ENCODE measurements around the gene INSIG1. TPM values are rescaled to one million over a fixed set of nuclear protein-coding genes. Genes with fewer than 3 reads are reported as not detected.

Gene INSIG1
- total RNA-seq, 4 donors from 2014 or later = 28.7 to 65.5 (median 45.0) TPM

DNA sequence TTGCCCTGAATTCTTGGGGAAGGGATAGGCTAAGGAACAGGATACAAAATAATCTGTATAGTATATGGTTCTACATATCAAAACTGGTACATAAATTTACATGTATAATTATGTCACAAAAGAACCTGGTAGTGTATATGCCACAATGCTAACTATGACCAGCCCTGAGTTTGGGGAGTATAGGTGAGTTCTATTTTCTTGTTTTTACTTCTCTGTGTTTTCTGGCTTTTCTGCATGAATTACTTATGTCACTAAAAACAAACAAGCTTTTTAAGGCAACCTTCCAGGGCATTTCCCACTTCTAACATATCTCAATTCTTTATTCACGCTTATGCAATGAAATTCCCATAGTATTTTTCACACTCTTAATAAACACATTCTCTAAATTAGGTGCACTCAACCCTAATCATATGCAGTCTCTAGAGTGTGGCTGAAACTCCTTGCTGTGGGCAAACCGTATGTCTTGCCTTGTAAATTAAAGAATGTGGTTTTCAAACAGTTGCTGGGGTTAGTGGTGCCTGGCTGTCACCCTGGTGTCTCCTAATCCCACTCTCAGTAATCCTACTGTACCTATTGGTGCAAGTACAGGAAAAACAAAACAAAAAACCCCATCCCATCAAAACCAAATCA is 14.0 kb upstream of the INSIG1 start:
- TF ChIP-seq POLR2A (IDR thresholded peaks at IDR 0.05) (no peak), POLR2AphosphoS5 (IDR thresholded peaks at IDR 0.05) (no peak), EP300 (IDR thresholded peaks at IDR 0.05; ENCODE audit: low read depth) (no peak), CTCF (IDR thresholded peaks at IDR 0.05) (no peak)
- in situ Hi-C loops (cut with MboI; ENCODE audit: low pct_ligation_motif_present in 1 of 4, low pct_unique_long_range_greater_than_20kb in 1 of 4, low sequenced_read_pairs in 3 of 4) (no loop called here), intact Hi-C loops (cut with DNase I; ENCODE audit: low total_unique reads) (no loop called here)
- Histone ChIP-seq H3K27me3 (peaks cover 29% of the 10 kb centered on the region), H3K4me1 (no peaks in the 10 kb centered on the region), H3K27ac (no peak overlapping the region), H3K4me3 (no peak overlapping the region), H3K36me3 (no peaks in the 10 kb centered on the region), H3K9me3 (no peaks in the 10 kb centered on the region)
- DNase-seq = no peak
- 50 to 51% methylated on average over 2 of the region's 2 CpGs for WGBS, 2 donors (ENCODE audit: low coverage in 1 of 2)

DNA sequence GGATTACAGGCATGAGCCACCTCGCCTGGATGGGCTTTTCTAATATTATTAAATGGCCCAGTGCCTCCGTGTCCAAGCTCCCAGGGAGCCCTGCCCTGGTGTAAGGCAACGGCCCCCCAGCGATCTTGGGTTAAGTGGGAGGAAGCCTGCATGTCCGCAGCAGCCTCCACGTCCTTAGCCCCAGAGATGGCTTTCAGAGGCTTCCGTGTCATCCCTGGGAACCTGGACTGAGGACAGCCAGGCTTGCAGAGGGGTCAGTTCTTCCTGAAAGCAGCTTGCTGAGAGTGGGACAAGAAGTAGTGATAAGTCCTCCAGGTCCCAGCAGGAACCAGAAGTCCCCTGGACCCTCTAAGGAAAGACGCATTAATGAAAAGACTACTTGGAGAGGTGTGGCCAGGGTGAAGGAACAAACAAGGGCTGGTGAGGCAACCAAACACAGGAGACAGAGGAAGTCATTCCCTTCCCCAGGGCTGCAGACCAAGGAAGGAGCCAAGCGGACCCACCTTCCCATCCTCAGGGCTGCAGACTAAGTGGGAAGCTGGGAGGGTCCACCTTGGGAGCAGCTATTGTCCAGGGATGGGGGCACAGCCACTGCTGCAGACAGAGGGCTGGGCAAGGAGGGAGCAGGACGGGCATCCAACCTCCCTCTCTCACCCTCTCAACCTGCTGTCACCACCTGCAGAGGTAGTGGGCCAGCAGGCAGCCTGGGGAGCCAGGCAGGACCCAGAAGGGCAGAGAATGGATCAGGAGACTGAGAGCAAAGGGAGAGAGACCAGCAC is 13.0 kb upstream of the INSIG1 start:
- no peak for DNase-seq
- H3K36me3 ChIP-seq = no peaks in the 10 kb centered on the region
- H3K4me1 ChIP-seq = no peaks in the 10 kb centered on the region
- in situ Hi-C loops (cut with MboI; ENCODE audit: low pct_ligation_motif_present in 1 of 4, low pct_unique_long_range_greater_than_20kb in 1 of 4, low sequenced_read_pairs in 3 of 4) = no loop called here
- H3K9me3 ChIP-seq = no peaks in the 10 kb centered on the region
- H3K4me3 ChIP-seq = no peak overlapping the region
- 78 to 80% methylated on average over 3 to 10 of the region's 10 CpGs for WGBS, 2 donors (ENCODE audit: low coverage in 1 of 2)
- intact Hi-C loops (cut with DNase I; ENCODE audit: low total_unique reads) = no loop called here
- no peak overlapping the region for H3K27ac ChIP-seq
- peaks cover 25% of the 10 kb centered on the region for H3K27me3 ChIP-seq
- TF ChIP-seq CTCF (IDR thresholded peaks at IDR 0.05) (no peak), POLR2A (IDR thresholded peaks at IDR 0.05) (no peak), POLR2AphosphoS5 (IDR thresholded peaks at IDR 0.05) (no peak), EP300 (IDR thresholded peaks at IDR 0.05; ENCODE audit: low read depth) (no peak)

DNA sequence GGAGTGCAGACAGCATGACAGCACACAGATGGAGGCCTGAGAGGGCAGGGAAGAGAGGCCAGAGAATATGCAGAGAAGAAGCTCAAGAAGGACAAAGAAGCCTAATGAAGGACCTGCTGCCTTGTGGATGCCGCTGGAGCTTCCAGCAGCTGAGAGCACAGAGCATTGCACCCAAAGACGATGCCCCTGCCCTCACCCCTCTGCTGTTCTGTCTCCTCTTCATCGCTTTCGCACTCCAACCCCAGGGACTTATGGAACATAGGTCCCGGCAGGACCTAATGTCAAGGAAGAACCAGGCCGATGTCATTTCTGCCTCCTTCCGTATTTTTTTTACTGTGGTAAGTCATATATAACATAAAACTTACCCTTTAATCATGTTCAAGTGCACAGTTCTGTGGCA is 12.3 kb upstream of the INSIG1 start:
- no peak overlapping the region for H3K27ac ChIP-seq
- intact Hi-C loops (cut with DNase I; ENCODE audit: low total_unique reads) = no loop called here
- no peaks in the 10 kb centered on the region for H3K36me3 ChIP-seq
- no peak overlapping the region for H3K4me3 ChIP-seq
- H3K27me3 ChIP-seq = peaks cover 18% of the 10 kb centered on the region
- H3K4me1 ChIP-seq = no peaks in the 10 kb centered on the region
- H3K9me3 ChIP-seq = no peaks in the 10 kb centered on the region
- in situ Hi-C loops (cut with MboI; ENCODE audit: low pct_ligation_motif_present in 1 of 4, low pct_unique_long_range_greater_than_20kb in 1 of 4, low sequenced_read_pairs in 3 of 4) = no loop called here
- 75 to 91% methylated on average over 3 to 7 of the region's 7 CpGs for WGBS, 2 donors (ENCODE audit: low coverage in 1 of 2)
- DNase-seq = no peak
- TF ChIP-seq POLR2A (IDR thresholded peaks at IDR 0.05) (no peak), POLR2AphosphoS5 (IDR thresholded peaks at IDR 0.05) (no peak)

DNA sequence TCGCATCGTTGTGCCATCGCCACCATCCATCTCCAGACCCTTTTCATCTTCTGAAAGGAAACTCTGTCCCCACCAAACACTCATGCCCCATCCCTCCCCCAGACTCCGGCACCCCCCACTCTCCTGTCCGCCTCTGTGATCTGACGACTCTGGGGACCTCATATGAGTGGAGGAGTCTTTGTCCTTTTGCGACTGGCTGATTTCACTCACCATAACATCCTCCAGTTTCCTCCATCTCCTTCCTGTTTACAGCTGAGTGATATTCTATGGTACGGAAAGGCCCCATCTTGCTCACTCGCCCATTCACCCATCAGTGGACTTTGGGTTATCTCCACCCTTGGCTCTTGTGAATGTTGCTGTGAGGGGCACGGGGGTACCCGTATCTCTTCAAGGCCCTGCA is 11.8 kb upstream of the INSIG1 start:
- 75 to 88% methylated on average over 8 to 11 of the region's 11 CpGs for WGBS, 2 donors (ENCODE audit: low coverage in 1 of 2)
- H3K36me3 ChIP-seq = no peaks in the 10 kb centered on the region

More for the DNA sequence above, 11.8 kb upstream of the INSIG1 start:
- Histone ChIP-seq H3K4me1 (no peaks in the 10 kb centered on the region), H3K27ac (no peak overlapping the region), H3K4me3 (no peak overlapping the region), H3K27me3 (peaks cover 15% of the 10 kb centered on the region), H3K9me3 (no peaks in the 10 kb centered on the region)
- in situ Hi-C loops (cut with MboI; ENCODE audit: low pct_ligation_motif_present in 1 of 4, low pct_unique_long_range_greater_than_20kb in 1 of 4, low sequenced_read_pairs in 3 of 4) (no loop called here), intact Hi-C loops (cut with DNase I; ENCODE audit: low total_unique reads) (no loop called here)
- no peak for DNase-seq
- TF ChIP-seq CTCF (IDR thresholded peaks at IDR 0.05) (no peak), POLR2AphosphoS5 (IDR thresholded peaks at IDR 0.05) (no peak), POLR2A (IDR thresholded peaks at IDR 0.05) (no peak), EP300 (IDR thresholded peaks at IDR 0.05; ENCODE audit: low read depth) (no peak)

All from transverse colon (tissue), 4 donors.